HepG2 (cell line): ENCODE data around the gene DSTN. TPM values are rescaled to one million over a fixed set of nuclear protein-coding genes. Genes with fewer than 3 reads are reported as not detected.

Experiments
- ATAC-seq: fragments of 200-7000 bp; cut with Tn5 transposase; 3 replicates; pipeline ENCODE4 v1.9.1; 2020; ENCODE audit warnings: mild to moderate bottlenecking, moderate library complexity
- BruUV-seq: library from RNA; stranded (reverse); fragments of 400-500 nt; replicated peaks from 2 replicates; lab custom pipeline; 2021; lab: Mats Ljungman, UMichigan
- CTCF ChIA-PET: fragments of 300-600 bp; formaldehyde crosslinking; extraction: SDS; loops from one replicate; lab custom pipeline; 2021; ENCODE audit warnings: low total read pairs, inconsistent platforms, low intra/inter-chr PET ratio; lab: Yijun Ruan, JAX
- POLR2A ChIA-PET: fragments of 350-600 bp; sonication (Branson Sonifier 250); formaldehyde crosslinking; loops from one replicate; lab custom pipeline; 2020; ENCODE audit warnings: antibody characterized with exemption, inconsistent platforms; lab: Yijun Ruan, JAX
- DNase-seq: peaks from one replicate; pipeline ENCODE4 v3.0.0-alpha.2; 2015; ENCODE audit warnings: low spot score
- FAIRE-seq: peaks from 3 replicates; lab custom pipeline; 2011; peaks lifted over from hg19 to GRCh38; lab: Jason Lieb, UNC
- H2AFZ ChIP-seq: one replicate; pipeline ENCODE4 v1.6.1; 2011; ENCODE audit warnings: low read length, inconsistent platforms
- H3K27ac ChIP-seq: fragments of 300-600 bp; 3 replicates; pipeline ENCODE4 v1.8.0; 2011; ENCODE audit warnings: mixed run types, mild to moderate bottlenecking, mixed read lengths, low read length, inconsistent platforms; ENCODE audit not compliant: insufficient read depth; ENCODE audit errors: extremely low read length
- H3K27me3 ChIP-seq, 2 experiments: fragments of 200-600 bp in 1 of 2; 2 replicates in 1 of 2; 3 replicates in 1 of 2; pipeline versions ENCODE4 v1.6.0 to v1.8.0; 2011; ENCODE audit warnings: low read length in 2 of 2, mild to moderate bottlenecking in 2 of 2, moderate library complexity in 2 of 2, inconsistent platforms in 1 of 2; ENCODE audit not compliant: insufficient read depth in 2 of 2, control insufficient read depth in 1 of 2
- H3K36me3 ChIP-seq, 2 experiments: fragments of 200-600 bp in 1 of 2; replicated peaks in 1 of 2; 2 replicates in 1 of 2; 3 replicates in 1 of 2; pipeline versions ENCODE4 v1.5.1 to v1.8.0; 2011; ENCODE audit warnings: low read length in 2 of 2, inconsistent platforms in 1 of 2; ENCODE audit not compliant: insufficient read depth in 2 of 2, control insufficient read depth in 1 of 2
- H3K4me1 ChIP-seq: 2 replicates; pipeline ENCODE4 v1.5.1; 2012; ENCODE audit warnings: low read length, inconsistent platforms; ENCODE audit not compliant: insufficient read depth
- H3K4me2 ChIP-seq: 2 replicates; pipeline ENCODE4 v1.6.0; 2011; ENCODE audit warnings: low read depth, low read length, inconsistent platforms
- H3K4me3 ChIP-seq, 3 experiments: fragments of 200-600 bp in 1 of 3; sonication (generic), shearing (Covaris generic) in 1 of 3; replicated peaks in 1 of 3; 2 replicates each; pipeline ENCODE4 v1.5.1; 2011 to 2016; ENCODE audit warnings: low read length in 3 of 3, inconsistent platforms in 2 of 3, low read depth in 2 of 3, mild to moderate bottlenecking in 2 of 3, control low read depth in 1 of 3, mixed read lengths in 1 of 3; ENCODE audit not compliant: insufficient read depth in 1 of 3
- H3K79me2 ChIP-seq: one replicate; pipeline ENCODE4 v1.6.1; 2011; ENCODE audit warnings: low read length, inconsistent platforms; ENCODE audit not compliant: insufficient read depth
- H3K9ac ChIP-seq: 2 replicates; pipeline ENCODE4 v1.6.0; 2011; ENCODE audit warnings: mild to moderate bottlenecking, low read depth, low read length, inconsistent platforms; ENCODE audit not compliant: insufficient read depth
- H3K9me3 ChIP-seq: 2 replicates; pipeline ENCODE4 v1.5.1; 2012; ENCODE audit warnings: mild to moderate bottlenecking, low read length
- H4K20me1 ChIP-seq: 2 replicates; pipeline ENCODE4 v1.6.0; 2011; ENCODE audit warnings: inconsistent platforms, mild to moderate bottlenecking, low read length, moderate library complexity; ENCODE audit not compliant: insufficient read depth
- GMEB1 ChIP-seq: sonication (generic); formaldehyde crosslinking; IDR thresholded peaks from 2 replicates; pipeline ENCODE4 v1.5.1; 2020; ENCODE audit warnings: missing genetic modification reagents, mild to moderate bottlenecking, borderline replicate concordance
- HNF4A ChIP-seq: sonication (generic); formaldehyde crosslinking; IDR thresholded peaks from 2 replicates; pipeline ENCODE4 v1.4.0; 2020; ENCODE audit warnings: missing genetic modification reagents
- JUN ChIP-seq: sonication (generic); formaldehyde crosslinking; IDR thresholded peaks from 2 replicates; pipeline ENCODE4 v1.4.0; 2020; ENCODE audit warnings: mild to moderate bottlenecking, missing genetic modification reagents
- MAZ ChIP-seq, 2 experiments: sonication (generic) in 1 of 2; formaldehyde crosslinking in 1 of 2; IDR thresholded peaks; 2 replicates each; pipeline versions ENCODE4 v1.5.0 to v1.6.1; 2012 to 2020; ENCODE audit warnings: low read depth in 2 of 2, mild to moderate bottlenecking in 2 of 2, borderline replicate concordance in 1 of 2, improper control_type of control experiment in 1 of 2, low read length in 1 of 2, missing genetic modification reagents in 1 of 2, moderate library complexity in 1 of 2
- MEF2D ChIP-seq: sonication (generic); formaldehyde crosslinking; IDR thresholded peaks from 2 replicates; pipeline ENCODE4 v1.5.1; 2020; ENCODE audit warnings: mild to moderate bottlenecking, missing genetic modification reagents
- NFKB2 ChIP-seq: sonication (generic); formaldehyde crosslinking; IDR thresholded peaks from 2 replicates; pipeline ENCODE4 v1.4.0; 2020; ENCODE audit warnings: missing genetic modification reagents, borderline replicate concordance
- NR1H2 ChIP-seq: sonication (generic); formaldehyde crosslinking; IDR thresholded peaks from 2 replicates; pipeline ENCODE4 v1.8.1; 2022; ENCODE audit warnings: low read depth, missing genetic modification reagents, borderline replicate concordance
- PHB2 ChIP-seq: fragments of 450-650 bp; IDR thresholded peaks from 2 replicates; pipeline ENCODE4 v1.6.1; 2018; ENCODE audit not compliant: partially characterized antibody
- RBM22 ChIP-seq: fragments of 200-400 bp; formaldehyde crosslinking; optimal IDR thresholded peaks from 2 replicates; pipeline ENCODE3; 2017; ENCODE audit warnings: mild to moderate bottlenecking, low read length, moderate library complexity
- TFDP2 ChIP-seq: sonication (generic); formaldehyde crosslinking; IDR thresholded peaks from 2 replicates; pipeline ENCODE4 v1.4.0; 2020; ENCODE audit warnings: missing genetic modification reagents
- ZFP1 ChIP-seq: IDR thresholded peaks from 2 replicates; pipeline ENCODE4 v1.6.1; 2016
- WGBS: methylation state at CpG from one replicate; pipeline ENCODE4 v1.1.6; 2017; ENCODE audit warnings: low lambda C conversion rate; 5-methylcytosine and 5-hydroxymethylcytosine counted together
- in situ Hi-C: cut with HindIII; loops from 2 replicates; pipeline ENCODE4 v1.10.0; 2017; ENCODE audit warnings: low pct_unique_long_range_greater_than_20kb; ENCODE audit not compliant: extremely low pct_ligation_motif_present
- intact Hi-C: fragments of 100-400 bp; cut with micrococcal nuclease; formaldehyde crosslinking; loops from one replicate; pipeline ENCODE4 v1.10.0; 2022; ENCODE audit not compliant: unreplicated experiment
- polyA plus RNA-seq, 8 experiments: library from polyadenylated mRNA; depleted of rRNA in 3 of 8; stranded (reverse) in 7 of 8; unstranded in 1 of 8; fragments of >200 nt; fragmentation: Illumina TruSeq in 4 of 8; extraction: Trizol in 4 of 8; gene quantifications; 2 replicates each; pipeline versions ENCODE4 v1.2.1 to v1.2.3, GENCODE V29; 2011 to 2016; ENCODE audit warnings: low read depth in 4 of 8, missing spikeins in 1 of 8, mixed read lengths in 1 of 8; ENCODE audit not compliant: insufficient read depth in 1 of 8
- total RNA-seq, 5 experiments: library from RNA; depleted of rRNA; stranded (reverse); fragments of >200 nt; fragmentation: Illumina TruSeq; extraction: Trizol; gene quantifications; 2 replicates each; pipeline ENCODE4 v1.2.3, GENCODE V29; 2016; ENCODE audit warnings: low read depth in 1 of 5
- TF ChIP-seq, protein P1 (sequence below): sonication (generic); formaldehyde crosslinking; IDR thresholded peaks from 2 replicates; pipeline ENCODE4 v1.8.1; 2023; ENCODE audit warnings: mild to moderate bottlenecking, missing genetic modification reagents

Gene DSTN
- total and polyA plus RNA-seq, 2 of the 13 experiments (the other 11 are each of a cell fraction or from before 2014, with no cell fraction given), result 27.6 to 106 TPM

DNA sequence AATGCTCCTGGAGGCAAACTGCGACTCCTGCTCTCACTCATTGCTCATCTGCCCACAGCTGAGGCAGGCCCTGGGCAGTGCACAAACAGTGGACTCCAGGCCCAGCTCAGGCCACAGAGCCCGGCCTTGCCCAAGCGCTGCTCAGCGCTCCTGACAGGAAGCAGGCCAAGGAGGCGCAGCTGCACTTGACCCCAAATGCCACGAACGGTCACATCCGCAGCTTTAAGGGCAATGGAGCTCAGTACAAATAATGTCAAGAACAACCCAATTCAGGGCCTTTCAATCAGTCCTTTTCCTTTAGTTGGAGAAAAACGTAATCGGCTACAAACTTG is 78.4 kb downstream of the DSTN start (continued):
- TF ChIP-seq RBM22 (peak; percentile 78), GMEB1 (no peak), HNF4A (CRISPR knock-in tag) (no peak), ZFP1 (CRISPR knock-in tag) (no peak)
- TF ChIP-seq, protein P1, sequence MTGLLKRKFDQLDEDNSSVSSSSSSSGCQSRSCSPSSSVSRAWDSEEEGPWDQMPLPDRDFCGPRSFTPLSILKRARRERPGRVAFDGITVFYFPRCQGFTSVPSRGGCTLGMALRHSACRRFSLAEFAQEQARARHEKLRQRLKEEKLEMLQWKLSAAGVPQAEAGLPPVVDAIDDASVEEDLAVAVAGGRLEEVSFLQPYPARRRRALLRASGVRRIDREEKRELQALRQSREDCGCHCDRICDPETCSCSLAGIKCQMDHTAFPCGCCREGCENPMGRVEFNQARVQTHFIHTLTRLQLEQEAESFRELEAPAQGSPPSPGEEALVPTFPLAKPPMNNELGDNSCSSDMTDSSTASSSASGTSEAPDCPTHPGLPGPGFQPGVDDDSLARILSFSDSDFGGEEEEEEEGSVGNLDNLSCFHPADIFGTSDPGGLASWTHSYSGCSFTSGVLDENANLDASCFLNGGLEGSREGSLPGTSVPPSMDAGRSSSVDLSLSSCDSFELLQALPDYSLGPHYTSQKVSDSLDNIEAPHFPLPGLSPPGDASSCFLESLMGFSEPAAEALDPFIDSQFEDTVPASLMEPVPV (CRISPR knock-in tag), result no peak

GRCh38 chr20:17648791-17649730 is 79.2 kb downstream of the DSTN start:
- peaks cover 40% of the 10 kb centered on the region for H3K4me1 ChIP-seq
- no peak overlapping the region for H3K4me2 ChIP-seq
- peaks cover 39 to 71% of the 10 kb centered on the region in 2 experiments for H3K36me3 ChIP-seq
- H2AFZ ChIP-seq, result no peak overlapping the region
- peaks cover 97% of the 10 kb centered on the region for H3K79me2 ChIP-seq
- 91% methylated on average over 20 of the region's 20 CpGs for WGBS
- peaks cover 87% of the 10 kb centered on the region for H4K20me1 ChIP-seq
- DNase-seq (no peak), ATAC-seq (peak; percentile 13), FAIRE-seq (no peak)
- H3K9me3 ChIP-seq, result no peaks in the 10 kb centered on the region
- H3K9ac ChIP-seq, result no peak overlapping the region
- in situ Hi-C loops (no loop called here), intact Hi-C loops (no loop called here)
- H3K4me3 ChIP-seq, result no peak overlapping the region
- no peak overlapping the region for H3K27ac ChIP-seq
- ChIA-PET POLR2A (no interaction called here), CTCF (interaction anchor here (1.0 to 1.4 kb wide), 2 partner anchors 112 to 145 kb away, joined by 4 to 6 read pairs; no protein-coding TSS in a partner anchor)
- no peaks in the 10 kb centered on the region for H3K27me3 ChIP-seq
- BruUV-seq, result no TSS peak
- TF ChIP-seq TFDP2 (no peak), MEF2D (CRISPR knock-in tag) (no peak), JUN (no peak), PHB2 (no peak), NFKB2 (no peak), MAZ (IDR thresholded peaks at IDR 0.05; ENCODE audit: borderline replicate concordance, low read depth, low read length) (0 out of 2 replicates have a peak, but pooled peaks have one; percentile 63), MAZ (CRISPR knock-in tag; IDR thresholded peaks at IDR 0.05; ENCODE audit: low read depth) (no peak), NR1H2 (no peak)
